ENCODE measurements around the gene UBE2F. TPM values are rescaled to one million over a fixed set of nuclear protein-coding genes. Genes with fewer than 3 reads are reported as not detected.
"Not testable (repeated sequence)": the region's sequence is repeated elsewhere in the genome, so short reads cannot be mapped to it uniquely, and the experiment has no call there.

Gene UBE2F
- total RNA-seq, 2 experiments from 2014 or later, result 19.9 to 27.1 TPM

DNA sequence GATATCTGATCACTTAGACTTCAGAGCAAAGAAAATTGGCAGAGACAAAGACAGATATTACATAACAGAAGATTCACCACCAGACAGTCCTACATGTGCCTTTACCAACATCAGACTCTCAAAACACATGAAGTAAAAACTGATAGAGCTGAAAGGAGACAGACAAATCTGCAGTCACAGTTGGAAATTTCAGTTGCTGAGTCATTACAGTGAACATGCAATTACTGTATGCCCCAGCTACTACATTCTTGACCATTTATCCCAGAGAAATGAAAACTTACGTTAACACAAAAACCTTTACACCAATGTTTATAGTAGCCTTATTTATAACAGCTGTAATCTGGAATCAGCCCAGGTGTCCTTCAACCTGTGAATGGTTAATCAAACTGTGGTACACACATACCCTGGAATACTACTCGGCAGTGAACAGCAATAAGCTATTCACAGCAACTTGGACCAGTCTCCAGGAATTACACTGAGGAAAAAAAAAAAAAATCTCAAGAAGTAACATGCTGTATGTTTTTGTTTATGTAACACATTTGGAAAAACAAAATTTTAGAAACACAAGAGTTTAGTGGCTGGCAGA is 86.5 kb downstream of the UBE2F start:
- no TSS peak for BruUV-seq (replicated peaks)
- POLR2A ChIA-PET, result interaction anchor here (0.7 kb wide), 1 partner anchor 55 kb away, joined by 5 read pairs; no protein-coding TSS in a partner anchor
- intact Hi-C loops (cut with micrococcal nuclease; ENCODE audit: unreplicated experiment), result no loop called here

DNA sequence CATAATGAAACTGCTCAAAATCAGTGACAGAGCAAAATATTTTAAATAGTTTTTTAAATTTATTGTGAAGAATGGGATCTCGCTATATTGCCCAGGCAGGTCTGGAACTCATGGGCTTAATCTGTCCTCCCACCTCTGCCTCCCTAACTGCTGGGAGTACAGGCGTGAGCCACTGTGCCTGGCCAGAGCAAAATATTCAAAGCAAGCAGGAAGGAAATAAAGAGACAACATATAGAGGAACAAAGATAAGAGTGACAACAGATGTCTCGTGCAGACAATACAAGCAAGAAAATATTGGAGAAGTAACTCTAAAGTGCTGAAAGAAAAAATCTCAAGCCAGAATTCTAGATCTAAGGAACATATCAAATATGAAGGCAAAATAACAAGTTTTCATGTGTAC is 89.0 kb downstream of the UBE2F start:
- TF ChIP-seq, protein P1, sequence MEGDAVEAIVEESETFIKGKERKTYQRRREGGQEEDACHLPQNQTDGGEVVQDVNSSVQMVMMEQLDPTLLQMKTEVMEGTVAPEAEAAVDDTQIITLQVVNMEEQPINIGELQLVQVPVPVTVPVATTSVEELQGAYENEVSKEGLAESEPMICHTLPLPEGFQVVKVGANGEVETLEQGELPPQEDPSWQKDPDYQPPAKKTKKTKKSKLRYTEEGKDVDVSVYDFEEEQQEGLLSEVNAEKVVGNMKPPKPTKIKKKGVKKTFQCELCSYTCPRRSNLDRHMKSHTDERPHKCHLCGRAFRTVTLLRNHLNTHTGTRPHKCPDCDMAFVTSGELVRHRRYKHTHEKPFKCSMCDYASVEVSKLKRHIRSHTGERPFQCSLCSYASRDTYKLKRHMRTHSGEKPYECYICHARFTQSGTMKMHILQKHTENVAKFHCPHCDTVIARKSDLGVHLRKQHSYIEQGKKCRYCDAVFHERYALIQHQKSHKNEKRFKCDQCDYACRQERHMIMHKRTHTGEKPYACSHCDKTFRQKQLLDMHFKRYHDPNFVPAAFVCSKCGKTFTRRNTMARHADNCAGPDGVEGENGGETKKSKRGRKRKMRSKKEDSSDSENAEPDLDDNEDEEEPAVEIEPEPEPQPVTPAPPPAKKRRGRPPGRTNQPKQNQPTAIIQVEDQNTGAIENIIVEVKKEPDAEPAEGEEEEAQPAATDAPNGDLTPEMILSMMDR (conservative IDR thresholded peaks at IDR 0.05; ENCODE audit: low read length), result no peak
- TF ChIP-seq EZH2phosphoT487 (IDR thresholded peaks at IDR 0.05; ENCODE audit: borderline replicate concordance, low read depth, low read length), result no peak
- Histone ChIP-seq H2AFZ (ENCODE audit: low read length) (no peak overlapping the region), H3K27ac (ENCODE audit: low read depth, low read length, poor library complexity, severe bottlenecking) (no peak overlapping the region), H3K9me3 (ENCODE audit: low read length) (no peaks in the 10 kb centered on the region), H3K4me3 (ENCODE audit: low read depth, low read length, poor library complexity, severe bottlenecking) (no peak overlapping the region), H3K36me3 (ENCODE audit: insufficient read depth, low read length) (no peaks in the 10 kb centered on the region), H3K4me2 (ENCODE audit: low read length) (no peak overlapping the region), H3K4me1 (ENCODE audit: insufficient read depth, low read length, poor library complexity, severe bottlenecking) (peaks cover 15% of the 10 kb centered on the region), H3K79me2 (ENCODE audit: insufficient read depth, low read depth, low read length) (0 out of 2 replicates have a peak, but pooled peaks cover 5% of the 10 kb centered on the region), H3K9me2 (ENCODE audit: insufficient read depth, low read length) (no peaks in the 10 kb centered on the region), H4K20me1 (ENCODE audit: insufficient read depth, low read length) (no peaks in the 10 kb centered on the region)
- POLR2A ChIA-PET, result no interaction called here
- CTCF ChIA-PET (ENCODE audit: unreplicated experiment), result no interaction called here
- intact Hi-C loops (cut with micrococcal nuclease; ENCODE audit: unreplicated experiment), result no loop called here
- no peak for DNase-seq (ENCODE audit: low spot score)
- no TSS peak for BruUV-seq (replicated peaks)

More for the DNA sequence above, 86.5 kb downstream of the UBE2F start:
- no peaks in the 10 kb centered on the region for H3K9me2 ChIP-seq (ENCODE audit: insufficient read depth, low read length)
- H2AFZ ChIP-seq (ENCODE audit: low read length), result no peak overlapping the region
- H4K20me1 ChIP-seq (ENCODE audit: insufficient read depth, low read length), result no peaks in the 10 kb centered on the region
- DNase-seq (ENCODE audit: low spot score), result no peak
- CTCF ChIA-PET (ENCODE audit: unreplicated experiment), result no interaction called here
- H3K4me1 ChIP-seq (ENCODE audit: insufficient read depth, low read length, poor library complexity, severe bottlenecking), result peaks cover 6% of the 10 kb centered on the region
- H3K36me3 ChIP-seq (ENCODE audit: insufficient read depth, low read length), result no peaks in the 10 kb centered on the region
- H3K9me3 ChIP-seq (ENCODE audit: low read length), result no peaks in the 10 kb centered on the region
- no peak for TF ChIP-seq EZH2phosphoT487 (IDR thresholded peaks at IDR 0.05; ENCODE audit: borderline replicate concordance, low read depth, low read length)
- TF ChIP-seq, protein P1 (conservative IDR thresholded peaks at IDR 0.05; ENCODE audit: low read length), result no peak
- H3K4me2 ChIP-seq (ENCODE audit: low read length), result no peak overlapping the region
- H3K79me2 ChIP-seq (ENCODE audit: insufficient read depth, low read depth, low read length), result no peaks in the 10 kb centered on the region
- no peak overlapping the region for H3K27ac ChIP-seq (ENCODE audit: low read depth, low read length, poor library complexity, severe bottlenecking)
- no peak overlapping the region for H3K4me3 ChIP-seq (ENCODE audit: low read depth, low read length, poor library complexity, severe bottlenecking)

DNA sequence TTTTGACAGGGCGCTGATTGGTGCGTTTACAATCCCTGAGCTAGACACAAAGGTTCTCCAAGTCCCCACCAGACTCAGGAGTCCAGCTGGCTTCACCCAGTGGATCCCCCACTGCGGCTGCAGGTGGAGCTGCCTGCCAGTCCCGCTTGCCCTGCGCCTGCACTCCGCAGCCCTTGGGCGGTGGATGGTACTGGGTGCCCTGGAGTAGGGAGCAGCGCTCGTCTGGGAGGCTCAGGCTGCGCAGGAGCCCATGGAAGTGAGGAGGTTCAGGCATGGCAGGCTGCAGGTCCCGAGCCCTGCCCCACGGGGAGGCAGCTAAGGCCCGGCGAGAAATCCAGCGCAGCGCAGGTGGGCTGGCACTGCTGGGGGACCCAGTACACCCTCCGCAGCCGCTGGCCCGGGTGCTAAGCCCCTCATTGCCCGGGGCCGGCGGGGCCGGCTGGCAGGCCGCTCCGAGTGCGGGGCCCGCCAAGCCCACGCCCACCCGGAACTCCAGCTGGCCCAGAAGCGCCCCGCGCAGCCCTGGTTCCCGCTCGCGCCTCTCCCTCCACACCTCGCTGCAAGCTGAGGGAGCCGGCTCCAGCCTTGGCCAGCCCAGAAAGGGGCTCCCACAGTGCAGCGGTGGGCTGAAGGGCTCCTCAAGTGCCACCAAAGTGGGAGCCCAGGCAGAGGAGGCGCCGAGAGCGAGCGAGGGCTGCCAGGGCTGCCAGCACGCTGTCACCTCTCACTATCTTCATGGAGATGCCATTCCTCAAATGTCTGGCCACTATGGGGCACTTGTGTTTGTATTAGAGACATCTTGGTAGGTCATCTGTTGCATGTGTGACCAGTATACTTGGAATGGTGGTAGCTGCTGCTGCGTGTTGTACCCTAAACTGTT is 91.1 kb downstream of the UBE2F start:
- POLR2A ChIA-PET; H3K9me2 ChIP-seq (ENCODE audit: insufficient read depth, low read length); BruUV-seq (replicated peaks): not testable (repeated sequence)

More for the DNA sequence above, 91.1 kb downstream of the UBE2F start:
- H3K79me2 ChIP-seq (ENCODE audit: insufficient read depth, low read depth, low read length), result peaks cover 14% of the 10 kb centered on the region; the same call in 1 of the 2 replicates
- H3K4me1 ChIP-seq (ENCODE audit: insufficient read depth, low read length, poor library complexity, severe bottlenecking), result peaks cover 29% of the 10 kb centered on the region
- H3K36me3 ChIP-seq (ENCODE audit: insufficient read depth, low read length); H4K20me1 ChIP-seq (ENCODE audit: insufficient read depth, low read length); intact Hi-C loops (cut with micrococcal nuclease; ENCODE audit: unreplicated experiment); H3K4me3 ChIP-seq (ENCODE audit: low read depth, low read length, poor library complexity, severe bottlenecking); H3K4me2 ChIP-seq (ENCODE audit: low read length); H3K27ac ChIP-seq (ENCODE audit: low read depth, low read length, poor library complexity, severe bottlenecking); H2AFZ ChIP-seq (ENCODE audit: low read length); CTCF ChIA-PET (ENCODE audit: unreplicated experiment); H3K9me3 ChIP-seq (ENCODE audit: low read length); DNase-seq (ENCODE audit: low spot score): not testable (repeated sequence)
